KMS-11 (cell line): ENCODE measurements around the gene KRTAP10-12.

Source experiments
- H2AFZ ChIP-seq: fragments of 200-600 bp; sonication (generic); 2 replicates; pipeline ENCODE4 v1.6.1; 2016; ENCODE audit warnings: antibody characterized with exemption, mixed run types, low read depth
- H3K27ac ChIP-seq: fragments of 200-600 bp; sonication (generic); 2 replicates; pipeline ENCODE4 v1.6.1; 2016; ENCODE audit warnings: mild to moderate bottlenecking, mixed run types
- H3K27me3 ChIP-seq: fragments of 200-600 bp; sonication (generic); 2 replicates; pipeline ENCODE4 v1.6.1; 2017; ENCODE audit warnings: mild to moderate bottlenecking, low read depth, mixed run types, moderate library complexity; ENCODE audit not compliant: insufficient read depth
- H3K36me3 ChIP-seq: fragments of 200-600 bp; sonication (generic); 2 replicates; pipeline ENCODE4 v1.6.1; 2017; ENCODE audit warnings: mild to moderate bottlenecking, mixed run types; ENCODE audit not compliant: insufficient read depth
- H3K4me1 ChIP-seq: fragments of 200-600 bp; sonication (generic); 2 replicates; pipeline ENCODE4 v1.6.1; 2016; ENCODE audit warnings: mild to moderate bottlenecking, low read depth, mixed run types; ENCODE audit not compliant: poor library complexity, severe bottlenecking
- H3K4me2 ChIP-seq: fragments of 200-600 bp; sonication (generic); 2 replicates; pipeline ENCODE4 v1.7.0; 2016; ENCODE audit warnings: mild to moderate bottlenecking, mixed run types
- H3K4me3 ChIP-seq: fragments of 200-600 bp; sonication (generic); IDR thresholded peaks from 2 replicates; pipeline ENCODE4 v1.6.1; 2017; ENCODE audit warnings: low read depth, low read length, mixed read lengths; ENCODE audit not compliant: insufficient read depth
- H3K79me2 ChIP-seq: fragments of 200-600 bp; sonication (generic); 2 replicates; pipeline ENCODE4 v1.6.1; 2016; ENCODE audit warnings: low read depth, mixed run types; ENCODE audit not compliant: insufficient read depth
- H3K9ac ChIP-seq: fragments of 200-600 bp; sonication (generic); 2 replicates; pipeline ENCODE4 v1.6.1; 2016; ENCODE audit warnings: mild to moderate bottlenecking, mixed run types
- H4K20me1 ChIP-seq: fragments of 200-600 bp; sonication (generic); 2 replicates; pipeline ENCODE4 v1.6.1; 2016; ENCODE audit warnings: mild to moderate bottlenecking, mixed run types; ENCODE audit not compliant: insufficient read depth
- CTCF ChIP-seq: fragments of 200-600 bp; sonication (generic); conservative IDR thresholded peaks from 2 replicates; pipeline ENCODE4 v1.6.1; 2017; ENCODE audit warnings: low read depth, mild to moderate bottlenecking, antibody characterized with exemption, low read length, moderate library complexity, mixed read lengths

The KRTAP10-12 gene

GRCh38 chr21:44714905-44715304 is 17.9 kb downstream of the KRTAP10-12 start:
- H3K79me2 ChIP-seq, result no peaks in the 10 kb centered on the region
- H3K27me3 ChIP-seq, result peaks cover 88% of the 10 kb centered on the region
- no peak for TF ChIP-seq CTCF
- no peak overlapping the region for H3K9ac ChIP-seq
- no peaks in the 10 kb centered on the region for H3K4me1 ChIP-seq
- H3K4me3 ChIP-seq, result no peak overlapping the region
- no peak overlapping the region for H3K4me2 ChIP-seq
- H3K36me3 ChIP-seq, result no peaks in the 10 kb centered on the region
- H3K27ac ChIP-seq, result no peak overlapping the region
- H4K20me1 ChIP-seq, result no peaks in the 10 kb centered on the region
- H2AFZ ChIP-seq, result no peak overlapping the region

- no peak overlapping the region for H3K9ac ChIP-seq
- H3K27me3 ChIP-seq, result peaks cover 79% of the 10 kb centered on the region
- H3K4me1 ChIP-seq, result no peaks in the 10 kb centered on the region
- H3K27ac ChIP-seq, result no peak overlapping the region
- TF ChIP-seq CTCF, result no peak
- no peak overlapping the region for H3K4me2 ChIP-seq
- H4K20me1 ChIP-seq, result no peaks in the 10 kb centered on the region
- no peaks in the 10 kb centered on the region for H3K36me3 ChIP-seq
- H2AFZ ChIP-seq, result no peak overlapping the region
- H3K79me2 ChIP-seq, result no peaks in the 10 kb centered on the region
- H3K4me3 ChIP-seq, result no peak overlapping the region
Observed at GRCh38 chr21:44716984-44717383, 20.0 kb downstream of the KRTAP10-12 start.

- no peaks in the 10 kb centered on the region for H3K36me3 ChIP-seq
- H3K79me2 ChIP-seq, result no peaks in the 10 kb centered on the region
- H3K27me3 ChIP-seq, result peaks cover 78% of the 10 kb centered on the region
- H3K4me3 ChIP-seq, result no peak overlapping the region
- no peak overlapping the region for H3K9ac ChIP-seq
- no peak overlapping the region for H2AFZ ChIP-seq
- no peaks in the 10 kb centered on the region for H4K20me1 ChIP-seq
- H3K4me2 ChIP-seq, result no peak overlapping the region
- H3K4me1 ChIP-seq, result no peaks in the 10 kb centered on the region
- TF ChIP-seq CTCF, result no peak
- H3K27ac ChIP-seq, result no peak overlapping the region
Observed at GRCh38 chr21:44718093-44718492, 21.1 kb downstream of the KRTAP10-12 start.

DNA sequence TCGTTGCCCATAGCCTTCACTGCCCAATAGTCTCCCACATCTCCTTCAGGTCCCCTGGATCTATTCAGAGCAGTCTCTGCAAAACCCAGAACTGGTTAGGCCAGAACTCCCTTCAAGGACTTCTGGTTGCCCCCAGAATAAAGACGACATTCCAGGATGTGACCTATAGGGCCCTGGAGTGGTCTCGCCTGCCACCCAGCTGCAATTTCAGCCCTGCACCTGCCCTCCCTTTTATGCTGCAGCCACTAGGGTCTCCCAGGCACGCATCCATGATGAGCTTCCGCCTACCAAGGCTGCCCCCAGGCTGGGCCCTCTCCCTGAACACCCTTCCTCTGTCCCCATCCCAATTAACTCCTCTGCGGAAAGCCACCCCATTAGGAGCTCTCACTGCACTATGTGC is 21.6 kb downstream of the KRTAP10-12 start:
- Histone ChIP-seq H3K9ac (no peak overlapping the region), H3K27me3 (peaks cover 78% of the 10 kb centered on the region), H3K27ac (no peak overlapping the region), H3K36me3 (no peaks in the 10 kb centered on the region), H4K20me1 (no peaks in the 10 kb centered on the region), H3K4me1 (no peaks in the 10 kb centered on the region), H3K4me3 (no peak overlapping the region), H2AFZ (no peak overlapping the region), H3K4me2 (no peak overlapping the region), H3K79me2 (no peaks in the 10 kb centered on the region)
- no peak for TF ChIP-seq CTCF
